Mesenteric fat pad (tissue), 1 donor: Measurements from ENCODE around the gene IGDCC3. TPM values are rescaled to one million over a fixed set of nuclear protein-coding genes. Genes with fewer than 3 reads are reported as not detected.

Experiments used
- DNase-seq: peaks from one replicate; pipeline ENCODE4 v3.0.0-alpha.2; 2020; ENCODE audit warnings: low spot score
- total RNA-seq: library from RNA; stranded (reverse); fragmentation: NEBNext Ultra II Directional; extraction: Animal tissue kit (Norgen Biotek cat#: 25700); gene quantifications from one replicate; pipeline ENCODE4 v1.2.1, GENCODE V29; 2021
- donor health status: DM: yes; HTN: yes; CAD: no.

Gene IGDCC3
- total RNA-seq, 1 donor from 2014 or later, result not detected

- DNase-seq, result no peak
Measured at GRCh38 chr15:65329288-65329983, 48.4 kb downstream of the IGDCC3 start.

- DNase-seq, result no peak
Measured at GRCh38 chr15:65328506-65329287, 49.1 kb downstream of the IGDCC3 start.

- DNase-seq, result no peak
Measured at GRCh38 chr15:65327651-65328393, 50.0 kb downstream of the IGDCC3 start.

- DNase-seq, result no peak
Measured at GRCh38 chr15:65326818-65327217, 51.0 kb downstream of the IGDCC3 start.

- no peak for DNase-seq
Measured at GRCh38 chr15:65326117-65326526, 51.7 kb downstream of the IGDCC3 start.

- DNase-seq, result no peak
Measured at GRCh38 chr15:65323071-65323511, 54.7 kb downstream of the IGDCC3 start.

GRCh38 chr15:65318870-65319356 is 58.9 kb downstream of the IGDCC3 start:
- no peak for DNase-seq

GRCh38 chr15:65312400-65312916 is 65.3 kb downstream of the IGDCC3 start:
- DNase-seq, result no peak

GRCh38 chr15:65311760-65312159 is 66.0 kb downstream of the IGDCC3 start:
- DNase-seq, result no peak

GRCh38 chr15:65310431-65311137 is 67.2 kb downstream of the IGDCC3 start:
- no peak for DNase-seq

GRCh38 chr15:65309882-65310418 is 67.9 kb downstream of the IGDCC3 start:
- DNase-seq, result no peak

GRCh38 chr15:65307978-65308377 is 69.8 kb downstream of the IGDCC3 start:
- no peak for DNase-seq

GRCh38 chr15:65306551-65306950 is 71.3 kb downstream of the IGDCC3 start:
- DNase-seq, result no peak

- DNase-seq, result no peak
Measured at GRCh38 chr15:65305776-65306175, 72.0 kb downstream of the IGDCC3 start.

- no peak for DNase-seq
Measured at GRCh38 chr15:65305150-65305758, 72.5 kb downstream of the IGDCC3 start.

GRCh38 chr15:65304381-65305149 is 73.2 kb downstream of the IGDCC3 start, which contains the start of gene RNU5B-1:
Gene RNU5B-1, plus strand, starts transcription at chr15:65304677.
- no peak for DNase-seq

GRCh38 chr15:65303687-65304380 is 74.0 kb downstream of the IGDCC3 start:
- DNase-seq, result no peak

- DNase-seq, result no peak
Measured at GRCh38 chr15:65302061-65302460, 75.7 kb downstream of the IGDCC3 start.
